HG02678 (cell line): ENCODE data around the gene PRRT2.
A peak's percentile ranks its signal among the peaks of the same experiment; 100 is the strongest.
"Not testable (repeated sequence)": the region's sequence is repeated elsewhere in the genome, so short reads cannot be mapped to it uniquely, and the experiment has no call there.

Experiments
- ATAC-seq: cut with Tn5 transposase; IDR thresholded peaks from one replicate; pipeline ENCODE4 v1.9.1; 2021; ENCODE audit warnings: mild to moderate bottlenecking, moderate library complexity; ENCODE audit not compliant: unreplicated experiment

The PRRT2 gene

GRCh38 chr16:29790949-29791844, 20.8 kb upstream of the PRRT2 start:
- ATAC-seq = peak; percentile 25

- ATAC-seq = no peak
Observed at GRCh38 chr16:29791845-29792807, 19.9 kb upstream of the PRRT2 start.

GRCh38 chr16:29793153-29793552, 18.8 kb upstream of the PRRT2 start:
- ATAC-seq = not testable (repeated sequence)

GRCh38 chr16:29794231-29794710, 17.7 kb upstream of the PRRT2 start:
- ATAC-seq = no peak

GRCh38 chr16:29802416-29802935, 9.5 kb upstream of the PRRT2 start:
- no peak for ATAC-seq

- no peak for ATAC-seq
Observed at GRCh38 chr16:29804020-29804419, 8.0 kb upstream of the PRRT2 start.

GRCh38 chr16:29804455-29805231, 7.3 kb upstream of the PRRT2 start:
- no peak for ATAC-seq

GRCh38 chr16:29805232-29806098, 6.5 kb upstream of the PRRT2 start:
- peak; percentile 50 for ATAC-seq

- ATAC-seq = no peak
Observed at GRCh38 chr16:29806099-29806579, 5.9 kb upstream of the PRRT2 start, which contains the start of gene MAZ. Gene MAZ, plus strand, starts transcription at chr16:29806529. Its CDS starts 173 bp downstream, at chr16:29806702.

- ATAC-seq = no peak
Observed at GRCh38 chr16:29806641-29807425, 5.2 kb upstream of the PRRT2 start.

GRCh38 chr16:29807426-29808218, 4.4 kb upstream of the PRRT2 start:
- ATAC-seq = no peak

- no peak for ATAC-seq
Observed at GRCh38 chr16:29808219-29808900, 3.6 kb upstream of the PRRT2 start.

- no peak for ATAC-seq
Observed at GRCh38 chr16:29809031-29809747, 2.8 kb upstream of the PRRT2 start.

- no peak for ATAC-seq
Observed at GRCh38 chr16:29809850-29810698, 1.9 kb upstream of the PRRT2 start.

GRCh38 chr16:29810699-29811169, 1.3 kb upstream of the PRRT2 start:
- no peak for ATAC-seq
